Endothelial cell (in vitro differentiated cells): ENCODE data around the gene HDLBP. TPM values are rescaled to one million over a fixed set of nuclear protein-coding genes. Genes with fewer than 3 reads are reported as not detected.

Experiments
- DNase-seq: peaks from one replicate; pipeline ENCODE4 v3.0.0; 2021; ENCODE audit warnings: low spot score
- H3K27ac Mint-ChIP-seq: one replicate; pipeline ENCODE4 v1.8.0; 2021; ENCODE audit warnings: mixed read lengths, inconsistent platforms; ENCODE audit not compliant: unreplicated experiment
- H3K27me3 Mint-ChIP-seq: one replicate; pipeline ENCODE4 v1.8.0; 2021; ENCODE audit warnings: mild to moderate bottlenecking, moderate library complexity, mixed read lengths, inconsistent platforms; ENCODE audit not compliant: unreplicated experiment
- H3K36me3 Mint-ChIP-seq: one replicate; pipeline ENCODE4 v1.8.0; 2021; ENCODE audit warnings: mild to moderate bottlenecking, low read depth, mixed read lengths, inconsistent platforms; ENCODE audit not compliant: unreplicated experiment
- H3K4me1 Mint-ChIP-seq: one replicate; pipeline ENCODE4 v1.8.0; 2021; ENCODE audit warnings: mild to moderate bottlenecking, mixed read lengths, inconsistent platforms; ENCODE audit not compliant: unreplicated experiment
- H3K4me3 Mint-ChIP-seq: one replicate; pipeline ENCODE4 v1.8.0; 2021; ENCODE audit warnings: mild to moderate bottlenecking, mixed read lengths, inconsistent platforms; ENCODE audit not compliant: unreplicated experiment
- H3K9me3 Mint-ChIP-seq: one replicate; pipeline ENCODE4 v1.8.0; 2021; ENCODE audit warnings: mixed read lengths, inconsistent platforms; ENCODE audit not compliant: unreplicated experiment
- total RNA-seq: library from RNA; stranded (reverse); fragmentation: NEBNext Ultra II Directional; extraction: Animal tissue kit (Norgen Biotek cat#: 25700); gene quantifications from one replicate; pipeline ENCODE4 v1.2.1, GENCODE V29; 2021; ENCODE audit not compliant: unreplicated experiment
- TF ChIP-seq, protein P1 (sequence below): fragments of 200-600 bp; sonication (generic); IDR thresholded peaks from one replicate; pipeline ENCODE4 v1.5.0; 2021; ENCODE audit warnings: antibody characterized with exemption; ENCODE audit not compliant: unreplicated experiment

The HDLBP gene
- total RNA-seq, 1 donor from 2014 or later: 364 TPM

DNA sequence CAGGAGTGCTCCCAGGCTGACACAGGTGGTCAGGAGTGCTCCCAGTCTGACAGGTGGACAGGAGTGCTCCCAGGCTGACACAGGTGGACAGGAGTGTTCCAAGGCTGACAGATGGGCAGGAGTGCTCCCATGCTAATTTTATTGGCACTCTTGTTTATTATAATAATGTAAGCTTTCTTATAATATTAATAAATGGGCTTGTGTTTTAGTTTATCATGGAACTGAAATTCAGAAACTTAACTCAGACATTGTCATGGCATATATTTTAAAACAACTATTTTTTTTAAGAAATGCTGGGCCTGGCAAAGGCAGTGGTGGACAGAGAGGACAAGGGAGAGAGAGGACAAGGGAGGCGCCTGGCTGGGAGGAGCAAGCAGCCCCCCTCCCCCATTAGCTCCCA is 108.3 kb downstream of the HDLBP start:
- DNase-seq: no peak
- H3K4me3 Mint-ChIP-seq: no peak overlapping the region
- peaks cover 3% of the 10 kb centered on the region for H3K36me3 Mint-ChIP-seq
- TF ChIP-seq, protein P1, sequence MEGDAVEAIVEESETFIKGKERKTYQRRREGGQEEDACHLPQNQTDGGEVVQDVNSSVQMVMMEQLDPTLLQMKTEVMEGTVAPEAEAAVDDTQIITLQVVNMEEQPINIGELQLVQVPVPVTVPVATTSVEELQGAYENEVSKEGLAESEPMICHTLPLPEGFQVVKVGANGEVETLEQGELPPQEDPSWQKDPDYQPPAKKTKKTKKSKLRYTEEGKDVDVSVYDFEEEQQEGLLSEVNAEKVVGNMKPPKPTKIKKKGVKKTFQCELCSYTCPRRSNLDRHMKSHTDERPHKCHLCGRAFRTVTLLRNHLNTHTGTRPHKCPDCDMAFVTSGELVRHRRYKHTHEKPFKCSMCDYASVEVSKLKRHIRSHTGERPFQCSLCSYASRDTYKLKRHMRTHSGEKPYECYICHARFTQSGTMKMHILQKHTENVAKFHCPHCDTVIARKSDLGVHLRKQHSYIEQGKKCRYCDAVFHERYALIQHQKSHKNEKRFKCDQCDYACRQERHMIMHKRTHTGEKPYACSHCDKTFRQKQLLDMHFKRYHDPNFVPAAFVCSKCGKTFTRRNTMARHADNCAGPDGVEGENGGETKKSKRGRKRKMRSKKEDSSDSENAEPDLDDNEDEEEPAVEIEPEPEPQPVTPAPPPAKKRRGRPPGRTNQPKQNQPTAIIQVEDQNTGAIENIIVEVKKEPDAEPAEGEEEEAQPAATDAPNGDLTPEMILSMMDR: no peak
- no peak overlapping the region for H3K27ac Mint-ChIP-seq
- peaks cover 14% of the 10 kb centered on the region for H3K27me3 Mint-ChIP-seq
- H3K9me3 Mint-ChIP-seq: no peaks in the 10 kb centered on the region
- H3K4me1 Mint-ChIP-seq: no peaks in the 10 kb centered on the region

DNA sequence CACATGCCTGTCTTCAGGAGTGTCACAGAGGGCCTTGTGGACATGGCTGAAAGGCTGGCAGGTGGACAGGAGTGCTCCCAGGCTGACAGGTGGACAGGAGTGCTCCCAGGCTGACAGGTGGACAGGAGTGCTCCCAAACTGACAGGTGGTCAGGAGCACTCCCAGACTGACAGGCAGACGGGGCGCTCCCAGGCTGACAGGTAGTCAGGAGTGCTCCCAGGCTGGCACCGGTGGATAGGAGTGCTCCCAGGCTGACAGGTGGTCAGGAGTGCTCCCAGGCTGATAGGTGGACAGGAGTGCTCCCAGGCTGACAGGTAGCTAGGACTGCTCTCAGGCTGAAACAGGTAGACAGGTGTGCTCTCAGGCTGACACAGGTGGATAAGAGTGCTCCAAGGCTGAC is 110.4 kb downstream of the HDLBP start:
- no peak overlapping the region for H3K4me3 Mint-ChIP-seq
- H3K36me3 Mint-ChIP-seq: peaks cover 3% of the 10 kb centered on the region
- H3K27ac Mint-ChIP-seq: no peak overlapping the region
- peaks cover 9% of the 10 kb centered on the region for H3K27me3 Mint-ChIP-seq
- H3K4me1 Mint-ChIP-seq: no peaks in the 10 kb centered on the region
- TF ChIP-seq, protein P1: no peak
- no peaks in the 10 kb centered on the region for H3K9me3 Mint-ChIP-seq
- no peak for DNase-seq

DNA sequence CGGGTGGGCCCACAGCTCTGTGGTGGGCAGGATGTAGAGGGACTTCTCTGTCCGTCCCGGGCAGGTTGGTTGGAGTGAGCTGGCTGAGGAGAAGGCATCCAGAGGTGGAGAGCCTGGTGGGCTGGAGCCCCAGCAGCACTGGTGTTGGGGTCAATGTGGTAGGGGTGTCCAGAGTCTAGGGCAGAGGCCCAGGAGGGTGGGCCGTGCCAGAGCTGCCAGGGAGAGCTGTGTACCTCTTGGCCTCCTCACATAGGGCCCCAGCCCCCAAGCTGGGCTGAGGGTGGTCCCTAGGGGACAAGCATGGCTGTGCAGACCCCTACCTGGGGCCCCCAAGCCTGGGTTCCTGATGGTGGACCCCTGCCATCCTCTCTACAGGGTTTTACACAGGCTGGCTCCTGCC is 111.0 kb downstream of the HDLBP start:
- Mint-ChIP-seq H3K27ac (no peak overlapping the region), H3K9me3 (no peaks in the 10 kb centered on the region), H3K4me3 (no peak overlapping the region), H3K27me3 (peaks cover 9% of the 10 kb centered on the region), H3K36me3 (peaks cover 3% of the 10 kb centered on the region), H3K4me1 (no peaks in the 10 kb centered on the region)
- TF ChIP-seq, protein P1: no peak
- DNase-seq: no peak

DNA sequence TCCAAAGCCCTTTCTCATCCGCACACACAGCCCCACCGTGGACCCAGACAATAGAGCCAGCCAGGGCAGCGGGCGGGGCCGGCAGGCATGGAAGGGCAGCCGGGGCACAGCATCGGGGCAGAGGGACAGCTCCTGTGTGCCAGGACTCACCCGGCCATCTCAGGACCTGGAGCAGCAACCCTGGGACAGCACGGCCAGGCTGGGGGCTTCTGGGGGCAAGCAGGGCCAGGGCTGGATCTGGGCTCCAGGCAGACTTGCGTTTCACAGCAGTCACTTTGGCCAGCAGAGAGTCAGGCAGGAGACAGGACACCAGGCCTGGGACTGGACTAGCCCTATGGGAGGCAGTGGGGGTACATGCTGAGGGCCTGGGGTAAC is 111.5 kb downstream of the HDLBP start:
- Mint-ChIP-seq H3K9me3 (no peaks in the 10 kb centered on the region), H3K36me3 (peaks cover 3% of the 10 kb centered on the region), H3K4me3 (no peak overlapping the region), H3K27me3 (peaks cover 9% of the 10 kb centered on the region), H3K4me1 (no peaks in the 10 kb centered on the region), H3K27ac (no peak overlapping the region)
- DNase-seq: no peak
- TF ChIP-seq, protein P1: no peak

DNA sequence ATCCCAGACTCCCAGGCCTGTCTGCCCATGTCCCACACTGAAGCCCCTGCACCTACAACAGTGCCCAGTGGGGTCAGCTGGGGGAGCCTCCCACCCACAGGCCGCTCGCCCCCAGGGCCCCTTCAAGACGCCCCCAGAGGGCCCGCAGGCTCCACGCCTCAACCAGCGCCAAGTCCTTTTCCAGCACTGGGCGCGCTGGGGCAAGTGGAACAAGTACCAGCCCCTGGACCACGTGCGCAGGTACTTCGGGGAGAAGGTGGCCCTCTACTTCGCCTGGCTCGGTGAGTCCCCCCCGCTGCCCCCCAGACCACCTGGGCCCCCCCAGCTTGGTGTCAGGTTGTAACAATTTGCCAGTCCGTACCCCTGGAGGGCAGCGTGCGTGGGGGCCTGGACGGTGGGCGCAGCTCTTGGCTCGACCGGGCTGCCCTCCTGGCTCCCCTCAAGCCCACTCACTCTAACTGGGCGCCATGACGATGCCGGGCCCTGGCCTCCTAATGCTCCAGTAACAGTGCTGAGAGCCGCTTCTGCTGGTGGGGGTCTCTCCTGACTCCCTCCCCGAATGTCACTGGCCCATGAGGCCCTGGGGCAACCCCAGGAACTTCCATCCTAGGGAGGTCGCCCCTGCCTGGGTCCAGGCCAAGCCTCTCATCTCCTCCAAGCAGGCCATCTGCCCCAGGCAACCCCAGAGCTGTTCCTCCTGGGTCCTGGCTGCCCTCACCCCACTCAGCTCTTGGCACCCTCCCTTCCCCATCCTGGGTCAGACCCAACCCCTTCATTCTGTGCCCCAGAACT is 112.1 kb downstream of the HDLBP start:
- H3K4me1 Mint-ChIP-seq: no peaks in the 10 kb centered on the region
- no peaks in the 10 kb centered on the region for H3K9me3 Mint-ChIP-seq
- TF ChIP-seq, protein P1: no peak
- peaks cover 2% of the 10 kb centered on the region for H3K36me3 Mint-ChIP-seq
- H3K27me3 Mint-ChIP-seq: peaks cover 4% of the 10 kb centered on the region
- H3K4me3 Mint-ChIP-seq: no peak overlapping the region
- no peak overlapping the region for H3K27ac Mint-ChIP-seq
- no peak for DNase-seq
